ENCODE results near the gene PXMP4.

- no peak for TF ChIP-seq ZNF26 (tag by site-specific recombination; IDR thresholded peaks at IDR 0.05)
- no peak for TF ChIP-seq ZSCAN4 (tag by site-specific recombination; IDR thresholded peaks at IDR 0.05)
- TF ChIP-seq ZNF426 (tag by site-specific recombination; IDR thresholded peaks at IDR 0.05), result no peak
These were observed 59.4 kb downstream of the PXMP4 start for GRCh38 chr20:33660685-33661058.

All from HEK293 (cell line).